ENCODE measurements around the gene KCNA4. TPM values are rescaled to one million over a fixed set of nuclear protein-coding genes. Genes with fewer than 3 reads are reported as not detected.
"Not testable (repeated sequence)": the region's sequence is repeated elsewhere in the genome, so short reads cannot be mapped to it uniquely, and the experiment has no call there.

The KCNA4 gene
- total RNA-seq, 2 experiments from 2014 or later, result not detected

GRCh38 chr11:29984544-29984943, 32.3 kb downstream of the KCNA4 start:
- Mint-ChIP-seq H3K4me1 (ENCODE audit: low read depth) (no peaks in the 10 kb centered on the region), H3K4me3 (no peak overlapping the region), H3K9me3 (peaks cover 2% of the 10 kb centered on the region), H3K27me3 (ENCODE audit: low read depth) (no peaks in the 10 kb centered on the region), H3K27ac (no peak overlapping the region), H3K36me3 (ENCODE audit: low read depth) (no peaks in the 10 kb centered on the region)
- DNase-seq, result no peak
- intact Hi-C loops (cut with micrococcal nuclease), result no loop called here
- CTCF ChIA-PET, result no interaction called here

- no peak overlapping the region for H3K27ac Mint-ChIP-seq
- peaks cover 5% of the 10 kb centered on the region for H3K9me3 Mint-ChIP-seq
- no peaks in the 10 kb centered on the region for H3K36me3 Mint-ChIP-seq (ENCODE audit: low read depth)
- CTCF ChIA-PET, result no interaction called here
- no peak for DNase-seq
- intact Hi-C loops (cut with micrococcal nuclease), result no loop called here
- H3K27me3 Mint-ChIP-seq (ENCODE audit: low read depth), result no peaks in the 10 kb centered on the region
- no peak overlapping the region for H3K4me3 Mint-ChIP-seq
- no peaks in the 10 kb centered on the region for H3K4me1 Mint-ChIP-seq (ENCODE audit: low read depth)
Observed at GRCh38 chr11:29978549-29978948, 38.3 kb downstream of the KCNA4 start.

GRCh38 chr11:29975580-29975979, 41.2 kb downstream of the KCNA4 start:
- not testable (repeated sequence) for H3K9me3 Mint-ChIP-seq; H3K36me3 Mint-ChIP-seq (ENCODE audit: low read depth); H3K4me1 Mint-ChIP-seq (ENCODE audit: low read depth)

GRCh38 chr11:29963796-29964195, 53.0 kb downstream of the KCNA4 start:
- Mint-ChIP-seq H3K4me3 (no peak overlapping the region), H3K36me3 (ENCODE audit: low read depth) (no peaks in the 10 kb centered on the region), H3K4me1 (ENCODE audit: low read depth) (no peaks in the 10 kb centered on the region), H3K27me3 (ENCODE audit: low read depth) (no peaks in the 10 kb centered on the region), H3K9me3 (peaks cover 8% of the 10 kb centered on the region), H3K27ac (no peak overlapping the region)
- no peak for DNase-seq
- intact Hi-C loops (cut with micrococcal nuclease), result no loop called here
- CTCF ChIA-PET, result no interaction called here

More at GRCh38 chr11:29975580-29975979, 41.2 kb downstream of the KCNA4 start:
- intact Hi-C loops (cut with micrococcal nuclease); DNase-seq; CTCF ChIA-PET; H3K27me3 Mint-ChIP-seq (ENCODE audit: low read depth); H3K4me3 Mint-ChIP-seq; H3K27ac Mint-ChIP-seq: not testable (repeated sequence)

GRCh38 chr11:29963036-29963435, 53.8 kb downstream of the KCNA4 start:
- Mint-ChIP-seq H3K27ac (no peak overlapping the region), H3K4me1 (ENCODE audit: low read depth) (no peaks in the 10 kb centered on the region), H3K36me3 (ENCODE audit: low read depth) (no peaks in the 10 kb centered on the region), H3K4me3 (no peak overlapping the region), H3K9me3 (peaks cover 8% of the 10 kb centered on the region), H3K27me3 (ENCODE audit: low read depth) (no peaks in the 10 kb centered on the region)
- no peak for DNase-seq
- CTCF ChIA-PET, result interaction anchor here (0.6 kb wide), 1 partner anchor 749 kb away, joined by 3 read pairs; no protein-coding TSS in a partner anchor
- intact Hi-C loops (cut with micrococcal nuclease), result no loop called here

GRCh38 chr11:29962243-29962642, 54.6 kb downstream of the KCNA4 start:
- no peak overlapping the region for H3K27ac Mint-ChIP-seq
- CTCF ChIA-PET, result no interaction called here
- H3K4me1 Mint-ChIP-seq (ENCODE audit: low read depth), result no peaks in the 10 kb centered on the region
- H3K9me3 Mint-ChIP-seq, result peaks cover 8% of the 10 kb centered on the region
- intact Hi-C loops (cut with micrococcal nuclease), result no loop called here
- DNase-seq, result no peak
- no peak overlapping the region for H3K4me3 Mint-ChIP-seq
- no peaks in the 10 kb centered on the region for H3K36me3 Mint-ChIP-seq (ENCODE audit: low read depth)
- no peaks in the 10 kb centered on the region for H3K27me3 Mint-ChIP-seq (ENCODE audit: low read depth)

Other genes starting within 250 kb of the KCNA4 start
- not detected for gene FSHB, start 214.0 kb upstream of the KCNA4 start, total RNA-seq

All from activated naive CD4-positive, alpha-beta T cell treated with anti-CD3 and anti-CD28 coated beads for 36 hours (primary cell).